Neural progenitor cell (in vitro differentiated cells): ENCODE data around the gene BMPR1B. TPM values are rescaled to one million over a fixed set of nuclear protein-coding genes. Genes with fewer than 3 reads are reported as not detected.

Source experiments
- DNase-seq: peaks from one replicate; pipeline ENCODE4 v3.0.0-alpha.2; 2016; ENCODE audit warnings: low spot score
- H2AFZ ChIP-seq: fragments of 200-600 bp; sonication (generic); replicated peaks from 2 replicates; pipeline ENCODE4 v1.6.1; 2016; ENCODE audit warnings: antibody characterized with exemption
- H3F3A ChIP-seq: fragments of 200-600 bp; sonication (generic); 2 replicates; pipeline ENCODE4 v1.6.1; 2016; ENCODE audit warnings: antibody characterized with exemption, low read depth
- H3K27ac ChIP-seq: fragments of 200-600 bp; sonication (generic); 2 replicates; pipeline ENCODE4 v1.5.1; 2016; ENCODE audit warnings: mild to moderate bottlenecking
- H3K27me3 ChIP-seq: fragments of 200-600 bp; sonication (generic); 2 replicates; pipeline ENCODE4 v1.6.1; 2016; ENCODE audit warnings: mild to moderate bottlenecking, moderate library complexity
- H3K36me3 ChIP-seq: fragments of 200-600 bp; sonication (generic); 2 replicates; pipeline ENCODE4 v1.5.1; 2016
- H3K4me1 ChIP-seq: fragments of 200-600 bp; sonication (generic); 2 replicates; pipeline ENCODE4 v1.6.1; 2016; ENCODE audit warnings: mixed run types
- H3K4me2 ChIP-seq: fragments of 200-600 bp; sonication (generic); 2 replicates; pipeline ENCODE4 v1.6.1; 2016
- H3K4me3 ChIP-seq: fragments of 200-600 bp; sonication (generic); 2 replicates; pipeline ENCODE4 v1.5.1; 2016
- H3K79me2 ChIP-seq: fragments of 200-600 bp; sonication (generic); 2 replicates; pipeline ENCODE4 v1.6.1; 2016; ENCODE audit warnings: low read depth
- H3K9ac ChIP-seq: fragments of 200-600 bp; sonication (generic); 2 replicates; pipeline ENCODE4 v1.6.1; 2016
- H3K9me3 ChIP-seq: fragments of 200-600 bp; sonication (generic); 2 replicates; pipeline ENCODE4 v1.5.1; 2016; ENCODE audit warnings: low read depth
- H4K20me1 ChIP-seq: fragments of 200-600 bp; sonication (generic); 2 replicates; pipeline ENCODE4 v1.6.1; 2016; ENCODE audit warnings: low read depth
- H3K27ac Mint-ChIP-seq: 3 replicates; pipeline ENCODE4 v1.8.0; 2021; ENCODE audit warnings: mixed read lengths
- H3K27me3 Mint-ChIP-seq: 2 replicates; pipeline ENCODE4 v1.8.0; 2022; ENCODE audit warnings: low read depth, mild to moderate bottlenecking, inconsistent platforms, moderate library complexity, mixed read lengths; ENCODE audit not compliant: insufficient read depth
- H3K36me3 Mint-ChIP-seq: 3 replicates; pipeline ENCODE4 v1.8.0; 2021; ENCODE audit warnings: mixed read lengths
- H3K4me1 Mint-ChIP-seq: 3 replicates; pipeline ENCODE4 v1.8.0; 2021; ENCODE audit warnings: mixed read lengths
- H3K4me3 Mint-ChIP-seq: 3 replicates; pipeline ENCODE4 v1.8.0; 2021; ENCODE audit warnings: mild to moderate bottlenecking, moderate library complexity, mixed read lengths
- H3K9me3 Mint-ChIP-seq: 3 replicates; pipeline ENCODE4 v1.8.0; 2020; ENCODE audit warnings: mixed read lengths
- CTCF ChIP-seq: fragments of 200-600 bp; sonication (generic); IDR thresholded peaks from 2 replicates; pipeline ENCODE4 v1.5.1; 2017; ENCODE audit warnings: antibody characterized with exemption, mild to moderate bottlenecking
- EZH2 ChIP-seq: fragments of 200-600 bp; sonication (generic); IDR thresholded peaks from 2 replicates; pipeline ENCODE4 v1.6.1; 2017; ENCODE audit warnings: antibody characterized with exemption, mild to moderate bottlenecking, moderate library complexity
- EZH2phosphoT487 ChIP-seq: fragments of 200-600 bp; sonication (generic); IDR thresholded peaks from 2 replicates; pipeline ENCODE4 v1.6.1; 2017; ENCODE audit warnings: antibody characterized with exemption
- total RNA-seq: library from RNA; depleted of rRNA; stranded (reverse); fragments of >200 nt; gene quantifications from 2 replicates; pipeline ENCODE4 v1.2.3, GENCODE V29; 2015; ENCODE audit warnings: low replicate concordance

Gene BMPR1B
- total RNA-seq, 1 donor from 2014 or later = 2.7 TPM

- H3K27me3 ChIP-seq = no peaks in the 10 kb centered on the region
- H3K4me1 ChIP-seq = no peaks in the 10 kb centered on the region
- H3K4me3 ChIP-seq = no peak overlapping the region
- H3K27ac Mint-ChIP-seq = no peak overlapping the region
- H3F3A ChIP-seq = no peaks in the 10 kb centered on the region
- H3K27me3 Mint-ChIP-seq = no peaks in the 10 kb centered on the region
- no peak for TF ChIP-seq EZH2
- TF ChIP-seq CTCF = no peak
- no peak for TF ChIP-seq EZH2phosphoT487
- no peaks in the 10 kb centered on the region for H3K9me3 ChIP-seq
- H3K4me1 Mint-ChIP-seq = no peaks in the 10 kb centered on the region
- no peak overlapping the region for H3K4me3 Mint-ChIP-seq
- H3K4me2 ChIP-seq = no peak overlapping the region
- no peaks in the 10 kb centered on the region for H3K79me2 ChIP-seq
- H3K36me3 Mint-ChIP-seq = peaks cover 2% of the 10 kb centered on the region
- no peaks in the 10 kb centered on the region for H4K20me1 ChIP-seq
- no peaks in the 10 kb centered on the region for H3K36me3 ChIP-seq
- H3K9me3 Mint-ChIP-seq = no peaks in the 10 kb centered on the region
- no peak for DNase-seq
- no peak overlapping the region for H3K27ac ChIP-seq
- no peak overlapping the region for H3K9ac ChIP-seq
- no peak overlapping the region for H2AFZ ChIP-seq
Measured at GRCh38 chr4:95107004-95107403, 349.2 kb downstream of the BMPR1B start.

- H3K9me3 Mint-ChIP-seq = no peaks in the 10 kb centered on the region
- no peak overlapping the region for H3K4me3 Mint-ChIP-seq
- H3K36me3 Mint-ChIP-seq = peaks cover 4% of the 10 kb centered on the region
Measured at GRCh38 chr4:95107635-95108034, 349.9 kb downstream of the BMPR1B start.

GRCh38 chr4:95108883-95109421, 351.2 kb downstream of the BMPR1B start:
- Mint-ChIP-seq H3K27me3 (no peaks in the 10 kb centered on the region), H3K4me1 (no peaks in the 10 kb centered on the region), H3K9me3 (no peaks in the 10 kb centered on the region), H3K27ac (no peak overlapping the region), H3K4me3 (no peak overlapping the region), H3K36me3 (peaks cover 4% of the 10 kb centered on the region)
- H3K4me2 ChIP-seq = no peak overlapping the region
- H2AFZ ChIP-seq = no peak overlapping the region
- H3K27me3 ChIP-seq = no peaks in the 10 kb centered on the region
- no peaks in the 10 kb centered on the region for H3K9me3 ChIP-seq
- H4K20me1 ChIP-seq = no peaks in the 10 kb centered on the region
- H3K27ac ChIP-seq = no peak overlapping the region
- no peak overlapping the region for H3K4me3 ChIP-seq
- H3K36me3 ChIP-seq = no peaks in the 10 kb centered on the region
- no peaks in the 10 kb centered on the region for H3K79me2 ChIP-seq
- H3K4me1 ChIP-seq = no peaks in the 10 kb centered on the region
- DNase-seq = no peak
- H3F3A ChIP-seq = no peaks in the 10 kb centered on the region
- TF ChIP-seq EZH2phosphoT487 (no peak), EZH2 (no peak), CTCF (no peak)
- no peak overlapping the region for H3K9ac ChIP-seq

More at GRCh38 chr4:95107635-95108034, 349.9 kb downstream of the BMPR1B start:
- Mint-ChIP-seq H3K27ac (no peak overlapping the region), H3K27me3 (no peaks in the 10 kb centered on the region), H3K4me1 (no peaks in the 10 kb centered on the region)
- no peak overlapping the region for H3K4me2 ChIP-seq
- H3K4me1 ChIP-seq = no peaks in the 10 kb centered on the region
- no peak overlapping the region for H3K4me3 ChIP-seq
- no peak overlapping the region for H2AFZ ChIP-seq
- no peaks in the 10 kb centered on the region for H4K20me1 ChIP-seq
- H3K36me3 ChIP-seq = no peaks in the 10 kb centered on the region
- no peaks in the 10 kb centered on the region for H3K9me3 ChIP-seq
- H3K9ac ChIP-seq = no peak overlapping the region
- H3K79me2 ChIP-seq = no peaks in the 10 kb centered on the region
- H3F3A ChIP-seq = no peaks in the 10 kb centered on the region
- no peak for DNase-seq
- TF ChIP-seq CTCF (no peak), EZH2phosphoT487 (no peak), EZH2 (no peak)
- no peaks in the 10 kb centered on the region for H3K27me3 ChIP-seq
- H3K27ac ChIP-seq = no peak overlapping the region
